ENCODE measurements around the gene CARD11.

GRCh38 chr7:2993868-2994267, 49.8 kb downstream of the CARD11 start:
- TF ChIP-seq POLR2A (IDR thresholded peaks at IDR 0.05) (no peak), CTCF (IDR thresholded peaks at IDR 0.05) (no peak)
